ENCODE data around the gene DUSP12. TPM values are rescaled to one million over a fixed set of nuclear protein-coding genes. Genes with fewer than 3 reads are reported as not detected.

The DUSP12 gene
- total and polyA plus RNA-seq, 2 experiments from 2014 or later: 34.2 to 34.9 TPM

DNA sequence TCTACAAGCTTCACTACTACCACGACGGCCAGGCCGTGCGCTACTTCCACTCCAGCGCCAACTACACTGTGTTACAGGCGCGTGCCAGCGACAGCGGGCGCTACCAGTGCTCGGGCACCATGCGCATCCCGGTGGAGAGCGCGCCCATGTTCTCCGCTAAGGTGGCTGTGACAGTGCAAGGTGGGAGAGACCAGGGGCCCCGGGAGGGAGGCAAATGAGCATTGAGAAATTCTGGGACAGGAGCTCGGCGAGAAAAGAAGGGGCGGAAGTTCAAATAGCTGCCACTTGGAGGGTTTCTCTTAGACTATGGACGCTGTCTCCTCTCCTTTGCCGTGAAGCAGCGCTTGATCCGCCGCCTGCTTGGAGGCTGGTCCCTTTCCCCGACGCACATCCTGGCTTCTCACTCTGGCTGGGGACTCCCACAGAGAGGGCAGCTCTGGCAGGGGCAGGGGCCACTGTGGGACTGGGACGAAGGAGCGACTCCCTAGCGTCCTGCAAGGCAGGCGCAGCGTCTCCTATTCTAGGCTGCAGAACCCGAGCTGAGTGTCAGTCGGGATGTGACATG, 23.6 kb upstream of the DUSP12 start:
- peak overlapping the region; percentile 97 for H3K27ac ChIP-seq
- WGBS, 2 experiments (ENCODE audit: low coverage in 1 of 2, low lambda C conversion rate in 2 of 2, missing lambda C conversion rate in 2 of 2): 2 to 3% methylated on average over 25 to 34 of the region's 34 CpGs
- H2AFZ ChIP-seq: peak overlapping the region; percentile 74
- DNase-seq: peak; percentile 80
- peak overlapping the region; percentile 88 for H3K4me2 ChIP-seq (ENCODE audit: unreplicated experiment)
- no peaks in the 10 kb centered on the region for H3K9me2 ChIP-seq (ENCODE audit: insufficient read depth)
- in situ Hi-C loops (cut with MboI): no loop called here
- peaks cover 42% of the 10 kb centered on the region for H3F3A ChIP-seq (ENCODE audit: insufficient read depth)
- H3K9me3 ChIP-seq (ENCODE audit: low read depth): no peaks in the 10 kb centered on the region
- H3K4me3 ChIP-seq: peak overlapping the region; percentile 79
- H4K20me1 ChIP-seq (ENCODE audit: insufficient read depth): no peaks in the 10 kb centered on the region
- H3K36me3 ChIP-seq (ENCODE audit: low read depth): no peaks in the 10 kb centered on the region
- no peaks in the 10 kb centered on the region for H3K79me2 ChIP-seq (ENCODE audit: insufficient read depth)
- TF ChIP-seq EZH2phosphoT487 (IDR thresholded peaks at IDR 0.05; ENCODE audit: insufficient read depth, low read depth) (no peak), EZH2 (IDR thresholded peaks at IDR 0.05; ENCODE audit: insufficient read depth, poor library complexity, severe bottlenecking) (no peak)
- peaks cover 46% of the 10 kb centered on the region for H3K4me1 ChIP-seq (ENCODE audit: insufficient read depth)
- peak overlapping the region; percentile 96 for H3K9ac ChIP-seq
- H3K27me3 ChIP-seq (replicated peaks; ENCODE audit: insufficient read depth): no peaks in the 10 kb centered on the region

DNA sequence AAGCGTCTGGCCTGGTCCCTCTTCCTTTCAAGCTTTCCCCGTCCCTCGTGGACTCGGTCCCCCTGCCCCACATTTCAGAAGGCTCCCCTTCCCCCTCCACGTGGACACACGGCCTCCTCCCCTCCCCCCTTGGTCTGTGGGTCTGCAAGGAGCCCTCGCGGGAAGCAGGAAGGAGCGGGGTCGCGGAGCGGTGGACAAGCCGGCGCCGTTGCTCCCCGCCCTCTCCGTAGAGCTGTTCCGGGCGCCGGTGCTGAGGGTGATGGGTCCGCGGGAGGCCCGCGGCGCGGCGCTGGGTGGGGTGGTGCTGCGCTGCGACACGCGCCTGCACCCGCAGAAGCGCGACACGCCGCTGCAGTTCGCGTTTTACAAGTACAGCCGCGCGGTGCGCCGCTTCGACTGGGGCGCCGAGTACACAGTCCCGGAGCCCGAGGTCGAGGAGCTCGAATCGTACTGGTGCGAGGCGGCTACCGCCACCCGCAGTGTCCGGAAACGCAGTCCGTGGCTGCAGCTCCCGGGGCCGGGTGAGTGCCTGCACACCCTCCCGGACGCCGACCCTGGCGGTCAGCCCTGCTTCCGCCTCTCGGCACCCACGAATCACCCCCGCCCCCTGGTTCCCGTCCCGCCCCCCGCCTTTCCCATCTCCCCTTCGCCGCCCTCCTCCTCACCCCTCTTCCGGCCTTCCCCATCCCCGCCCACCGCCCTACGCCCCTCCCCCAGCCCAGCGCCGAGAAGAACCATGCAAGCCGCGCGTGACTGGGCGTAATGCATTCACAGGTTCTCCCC, 22.9 kb upstream of the DUSP12 start:
- H2AFZ ChIP-seq: peak overlapping the region; percentile 74
- peaks cover 41% of the 10 kb centered on the region for H3K4me1 ChIP-seq (ENCODE audit: insufficient read depth)
- TF ChIP-seq EZH2 (IDR thresholded peaks at IDR 0.05; ENCODE audit: insufficient read depth, poor library complexity, severe bottlenecking): no peak
- no peak for TF ChIP-seq EZH2phosphoT487 (IDR thresholded peaks at IDR 0.05; ENCODE audit: insufficient read depth, low read depth)
- in situ Hi-C loops (cut with MboI): no loop called here
- peak overlapping the region; percentile 96 for H3K9ac ChIP-seq
- WGBS, 2 experiments (ENCODE audit: low coverage in 1 of 2, low lambda C conversion rate in 2 of 2, missing lambda C conversion rate in 2 of 2): 0 to 2% methylated on average over 28 to 70 of the region's 83 CpGs
- H3K79me2 ChIP-seq (ENCODE audit: insufficient read depth): no peaks in the 10 kb centered on the region
- H3F3A ChIP-seq (ENCODE audit: insufficient read depth): peaks cover 35% of the 10 kb centered on the region
- peak; percentile 88 for DNase-seq
- no peaks in the 10 kb centered on the region for H3K9me3 ChIP-seq (ENCODE audit: low read depth)
- no peaks in the 10 kb centered on the region for H4K20me1 ChIP-seq (ENCODE audit: insufficient read depth)
- peak overlapping the region; percentile 88 for H3K4me2 ChIP-seq (ENCODE audit: unreplicated experiment)
- no peaks in the 10 kb centered on the region for H3K27me3 ChIP-seq (replicated peaks; ENCODE audit: insufficient read depth)
- peak overlapping the region; percentile 97 for H3K27ac ChIP-seq
- H3K9me2 ChIP-seq (ENCODE audit: insufficient read depth): no peaks in the 10 kb centered on the region
- peak overlapping the region; percentile 79 for H3K4me3 ChIP-seq
- H3K36me3 ChIP-seq (ENCODE audit: low read depth): no peaks in the 10 kb centered on the region

DNA sequence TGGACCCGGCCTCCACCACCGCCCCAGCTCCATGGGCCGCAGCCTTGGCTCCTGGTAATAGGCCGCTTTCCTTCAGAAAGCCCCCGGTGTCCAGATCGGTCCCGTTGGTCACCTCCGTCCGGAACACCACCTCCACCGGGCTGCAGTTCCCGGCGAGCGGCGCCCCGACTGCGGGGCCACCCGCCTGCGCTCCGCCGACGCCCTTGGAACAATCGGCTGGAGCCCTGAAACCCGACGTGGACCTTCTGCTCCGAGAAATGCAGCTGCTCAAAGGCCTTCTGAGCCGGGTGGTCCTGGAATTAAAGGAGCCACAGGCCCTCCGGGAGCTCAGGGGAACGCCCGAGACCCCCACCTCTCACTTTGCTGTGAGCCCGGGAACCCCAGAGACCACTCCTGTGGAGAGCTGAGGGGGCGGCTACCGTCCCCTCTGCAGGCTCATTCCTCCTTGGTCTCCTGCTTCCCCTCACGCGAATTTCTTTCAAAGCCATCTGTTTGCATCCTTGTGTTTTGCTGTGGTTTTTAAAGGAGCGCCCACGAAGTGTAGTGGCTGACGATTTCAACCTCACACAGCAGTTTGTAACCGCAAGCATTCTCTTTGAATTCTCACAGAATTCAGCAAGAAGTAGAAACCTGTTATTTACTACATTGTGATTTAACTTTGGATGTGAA, 22.2 kb upstream of the DUSP12 start:
- H3K79me2 ChIP-seq (ENCODE audit: insufficient read depth): no peaks in the 10 kb centered on the region
- in situ Hi-C loops (cut with MboI): no loop called here
- no peaks in the 10 kb centered on the region for H3K27me3 ChIP-seq (replicated peaks; ENCODE audit: insufficient read depth)
- no peaks in the 10 kb centered on the region for H4K20me1 ChIP-seq (ENCODE audit: insufficient read depth)
- H3K4me3 ChIP-seq: peak overlapping the region; percentile 79
- DNase-seq: peak; percentile 85
- no peaks in the 10 kb centered on the region for H3K36me3 ChIP-seq (ENCODE audit: low read depth)
- peaks cover 35% of the 10 kb centered on the region for H3F3A ChIP-seq (ENCODE audit: insufficient read depth)
- no peak for TF ChIP-seq EZH2 (IDR thresholded peaks at IDR 0.05; ENCODE audit: insufficient read depth, poor library complexity, severe bottlenecking)
- TF ChIP-seq EZH2phosphoT487 (IDR thresholded peaks at IDR 0.05; ENCODE audit: insufficient read depth, low read depth): no peak
- peak overlapping the region; percentile 68 for H2AFZ ChIP-seq
- peak overlapping the region; percentile 97 for H3K27ac ChIP-seq
- H3K9me3 ChIP-seq (ENCODE audit: low read depth): no peaks in the 10 kb centered on the region
- peaks cover 35% of the 10 kb centered on the region for H3K4me1 ChIP-seq (ENCODE audit: insufficient read depth)
- H3K9ac ChIP-seq: peak overlapping the region; percentile 96
- no peaks in the 10 kb centered on the region for H3K9me2 ChIP-seq (ENCODE audit: insufficient read depth)
- 0 to 3% methylated on average over 34 to 38 of the region's 38 CpGs for WGBS, 2 experiments (ENCODE audit: low coverage in 1 of 2, low lambda C conversion rate in 2 of 2, missing lambda C conversion rate in 2 of 2)
- peak overlapping the region; percentile 77 for H3K4me2 ChIP-seq (ENCODE audit: unreplicated experiment)

DNA sequence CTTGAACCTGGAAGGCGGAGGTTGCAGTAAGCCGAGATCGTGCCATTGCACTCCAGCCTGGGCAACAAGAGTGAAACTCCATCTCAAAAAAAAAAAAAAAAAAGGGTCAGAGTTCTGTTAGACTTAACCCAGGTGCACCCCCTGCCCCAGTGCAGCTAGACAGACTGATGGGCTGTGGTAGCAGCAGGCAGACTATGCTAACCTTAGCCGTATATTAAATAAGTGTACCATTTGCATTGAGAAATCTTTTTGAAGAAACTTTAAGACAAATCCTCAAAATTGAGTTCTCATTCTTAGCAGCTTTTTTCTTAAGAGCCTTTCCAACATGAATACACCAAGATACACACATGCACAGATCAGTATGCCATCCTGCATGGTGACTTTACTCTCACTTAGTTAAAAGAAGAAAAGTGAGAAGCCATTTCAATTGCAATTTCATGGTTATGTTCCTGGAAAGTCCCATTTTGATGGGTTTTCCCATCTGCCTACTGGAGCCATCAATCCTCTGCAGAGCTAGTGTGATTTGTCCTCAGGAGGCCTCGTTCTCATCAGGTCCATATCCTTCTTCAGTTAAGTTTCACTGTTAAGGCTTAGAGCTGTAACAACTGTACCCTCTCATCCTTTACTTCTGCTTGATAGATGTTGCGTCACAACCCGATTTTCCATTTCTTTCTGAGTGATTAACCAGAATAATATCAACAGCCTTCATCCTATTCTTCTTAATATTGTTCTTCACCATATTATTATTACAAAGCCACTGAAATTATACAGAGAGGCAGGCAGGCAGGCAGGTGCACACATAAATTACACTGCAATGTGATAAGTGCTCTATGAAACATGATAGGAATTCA, 21.0 kb upstream of the DUSP12 start:
- Histone ChIP-seq H3K9me2 (ENCODE audit: insufficient read depth) (no peaks in the 10 kb centered on the region), H3K27me3 (replicated peaks; ENCODE audit: insufficient read depth) (no peaks in the 10 kb centered on the region), H3K36me3 (ENCODE audit: low read depth) (no peaks in the 10 kb centered on the region), H3K4me3 (no peak overlapping the region), H3F3A (ENCODE audit: insufficient read depth) (peaks cover 40% of the 10 kb centered on the region), H3K9ac (no peak overlapping the region), H3K9me3 (ENCODE audit: low read depth) (no peaks in the 10 kb centered on the region), H3K4me2 (ENCODE audit: unreplicated experiment) (no peak overlapping the region), H3K79me2 (ENCODE audit: insufficient read depth) (no peaks in the 10 kb centered on the region), H4K20me1 (ENCODE audit: insufficient read depth) (no peaks in the 10 kb centered on the region), H3K27ac (no peak overlapping the region), H2AFZ (no peak overlapping the region), H3K4me1 (ENCODE audit: insufficient read depth) (peaks cover 39% of the 10 kb centered on the region)
- no peak for TF ChIP-seq EZH2phosphoT487 (IDR thresholded peaks at IDR 0.05; ENCODE audit: insufficient read depth, low read depth)
- TF ChIP-seq EZH2 (IDR thresholded peaks at IDR 0.05; ENCODE audit: insufficient read depth, poor library complexity, severe bottlenecking): no peak
- no peak for DNase-seq
- in situ Hi-C loops (cut with MboI): no loop called here
- 86 to 92% methylated on average over 6 to 7 of the region's 7 CpGs for WGBS, 2 experiments (ENCODE audit: low coverage in 1 of 2, low lambda C conversion rate in 2 of 2, missing lambda C conversion rate in 2 of 2)
